Colon (tissue), 2 donors: ENCODE results near the gene ZNF431.
"Not testable (repeated sequence)": the region's sequence is repeated elsewhere in the genome, so short reads cannot be mapped to it uniquely, and the experiment has no call there.

ENCODE experiments used
- FAIRE-seq: peaks from 2 replicates; lab custom pipeline; 2012; peaks lifted over from hg19 to GRCh38; lab: Jason Lieb, UNC
- donor health status: control.
- donor health status: control.

The ZNF431 gene

GRCh38 chr19:21141787-21142464, at the start of gene ZNF431:
ZNF431 (plus strand) TSS chr19:21142040; CDS start chr19:21142184, 144 bp downstream.
- FAIRE-seq = peak; percentile 83

DNA sequence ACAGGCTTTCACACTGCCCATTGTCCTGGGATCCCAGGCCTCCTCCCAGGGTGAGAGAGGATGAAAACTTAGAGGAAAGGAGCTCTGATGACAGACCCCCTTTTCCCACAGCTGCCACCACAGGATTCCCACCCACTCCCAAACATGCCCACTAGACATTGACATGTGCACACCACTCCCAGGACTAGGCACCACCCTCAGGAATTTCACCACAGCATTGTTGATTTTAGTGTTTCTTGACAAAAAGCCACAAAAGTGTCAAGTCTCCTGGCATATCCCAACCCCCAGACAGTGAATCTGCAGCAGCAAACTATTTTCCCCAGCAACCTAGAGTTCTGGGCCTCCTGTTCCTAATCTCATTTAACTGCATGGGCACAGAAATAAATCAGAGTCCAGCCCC, 49.7 kb upstream of the ZNF431 start:
- no peak for FAIRE-seq

- no peak for FAIRE-seq
Observed at GRCh38 chr19:21094347-21095025, 47.4 kb upstream of the ZNF431 start.

DNA sequence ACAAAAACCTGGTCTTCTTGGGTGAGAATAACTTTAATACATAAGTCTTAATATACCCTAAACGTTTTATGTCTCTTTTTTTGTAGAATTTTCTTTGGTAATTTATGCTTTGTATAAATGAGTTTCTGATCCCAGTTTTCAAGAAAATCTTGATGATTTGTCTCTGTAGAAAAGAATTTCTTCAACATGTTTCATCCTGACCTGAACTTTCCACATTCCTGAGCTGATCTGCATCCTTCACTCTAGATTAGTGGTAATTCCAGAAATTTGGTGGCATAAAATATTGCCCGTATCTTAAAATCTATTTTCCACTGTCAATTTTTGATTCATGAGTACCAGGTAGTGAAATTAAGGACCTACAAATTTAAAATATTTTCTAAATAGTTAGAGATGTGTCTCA, 43.5 kb upstream of the ZNF431 start:
- FAIRE-seq = peak; percentile 10

- no peak for FAIRE-seq
Observed at GRCh38 chr19:21101521-21102242, 40.2 kb upstream of the ZNF431 start.

GRCh38 chr19:21109116-21109515, 32.7 kb upstream of the ZNF431 start:
- FAIRE-seq = no peak

- FAIRE-seq = no peak
Observed at GRCh38 chr19:21110183-21110582, 31.7 kb upstream of the ZNF431 start.

DNA sequence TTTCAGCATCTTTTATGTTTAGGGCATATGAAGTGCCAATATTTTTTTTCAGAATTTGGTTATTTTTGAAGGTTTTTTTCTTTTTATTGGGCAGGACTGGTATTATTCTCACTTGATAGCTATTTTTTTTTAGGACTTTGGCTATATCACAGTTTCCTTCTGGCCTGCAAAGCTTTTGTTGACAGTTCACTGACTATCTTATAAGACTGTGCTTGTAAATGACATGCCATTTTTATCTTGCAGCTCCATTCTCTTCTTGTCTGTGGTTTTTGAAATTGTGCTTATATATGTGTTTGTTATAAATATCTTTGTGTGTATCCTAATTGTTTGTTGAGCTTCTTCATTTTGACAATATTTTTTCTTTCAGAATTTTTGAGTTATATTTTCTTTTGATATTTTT, 26.4 kb upstream of the ZNF431 start:
- no peak for FAIRE-seq

GRCh38 chr19:21117041-21117907, 24.6 kb upstream of the ZNF431 start:
- FAIRE-seq = no peak

DNA sequence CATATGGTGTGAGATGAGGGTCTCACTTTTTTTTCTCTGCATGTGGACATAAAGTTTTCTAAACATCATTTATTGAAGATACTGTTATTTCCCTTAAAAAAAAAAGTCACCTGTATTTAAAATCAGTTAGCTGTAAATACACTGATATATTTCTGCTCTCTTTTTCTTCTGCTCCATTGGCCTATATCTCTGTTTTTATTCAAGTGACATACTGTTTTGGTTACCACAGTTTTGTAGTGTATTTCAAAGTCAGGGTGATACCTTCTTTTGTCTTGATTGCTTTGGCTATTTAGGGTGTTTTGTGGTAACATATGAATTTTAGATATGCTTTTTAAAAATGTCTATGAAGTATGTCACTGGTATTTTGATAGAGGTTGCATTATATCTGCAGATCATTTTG, 15.8 kb upstream of the ZNF431 start:
- no peak for FAIRE-seq

DNA sequence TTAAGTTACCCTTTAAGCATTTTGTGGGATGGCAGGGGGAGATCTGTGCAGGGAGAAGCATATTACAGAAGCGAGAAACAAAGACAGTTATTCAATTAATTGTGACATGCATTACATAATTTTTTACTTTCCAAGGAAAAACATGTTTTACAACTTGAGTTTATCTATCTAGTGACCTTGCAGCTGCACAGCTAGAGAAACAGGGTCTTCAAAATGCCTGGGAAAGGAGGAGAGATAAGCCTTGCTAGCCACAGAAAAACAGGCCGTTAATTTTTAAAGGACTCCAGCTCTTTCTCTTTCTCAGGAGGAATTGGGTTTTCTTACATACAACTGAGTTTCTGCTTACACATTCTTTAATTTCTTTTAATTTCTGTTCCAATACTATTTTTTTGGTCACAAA, 14.8 kb upstream of the ZNF431 start:
- FAIRE-seq = no peak

DNA sequence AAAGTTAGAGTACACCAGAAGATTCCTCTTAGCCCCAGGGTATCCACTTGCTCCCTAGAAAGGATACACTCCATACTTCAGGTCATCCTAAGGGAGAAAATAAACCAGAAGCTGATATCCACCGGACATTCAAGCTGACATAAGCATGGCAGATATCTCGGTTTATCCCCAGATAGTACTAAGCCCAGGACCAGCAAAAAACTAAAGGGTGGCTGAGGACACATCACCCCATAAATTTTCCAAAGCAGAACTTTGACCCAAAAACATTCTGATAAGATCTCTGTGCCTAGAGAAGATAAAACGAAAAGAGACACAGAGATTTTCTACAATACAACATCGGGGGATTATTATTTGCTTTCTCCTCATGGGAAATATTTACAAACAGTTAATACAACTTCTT, 13.9 kb upstream of the ZNF431 start:
- FAIRE-seq = no peak

DNA sequence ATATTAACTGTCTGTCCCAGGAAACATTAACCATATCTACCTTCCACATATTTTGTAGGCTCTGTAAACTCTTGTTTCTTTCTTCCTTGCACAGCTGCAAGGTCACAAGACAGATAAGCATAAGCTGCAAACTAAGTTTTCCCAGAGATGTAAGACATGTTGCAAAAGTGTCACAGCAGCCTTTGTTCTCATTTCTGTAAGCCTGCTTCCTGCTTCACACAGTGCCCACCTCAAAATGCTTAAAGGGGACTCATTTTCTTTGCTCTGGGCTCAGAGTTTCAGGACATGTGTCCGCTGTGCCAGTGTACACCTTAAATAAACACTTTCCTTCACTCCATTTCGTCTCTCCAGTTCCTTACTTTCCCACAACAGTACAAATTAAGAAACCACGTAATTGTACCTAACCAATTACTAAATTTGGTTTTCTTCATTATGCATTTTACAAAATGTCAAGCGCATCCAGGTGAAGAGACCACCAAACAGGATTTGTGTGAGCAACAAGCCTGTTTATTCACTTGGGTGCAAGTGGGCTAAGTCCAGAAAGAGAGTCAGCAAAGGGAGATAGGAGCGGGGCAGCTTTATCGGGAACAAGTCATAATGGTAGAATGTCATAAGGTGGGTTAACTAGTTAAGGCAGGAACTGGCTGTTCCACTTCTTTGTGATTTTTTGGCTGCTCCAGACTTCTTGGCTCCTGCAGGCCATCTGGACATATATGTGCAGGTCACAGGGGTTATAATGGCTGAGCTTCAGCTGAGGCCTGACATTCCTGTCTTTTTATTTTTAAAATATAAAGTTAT, 12.7 kb upstream of the ZNF431 start:
- FAIRE-seq = no peak

- FAIRE-seq = no peak
Observed at GRCh38 chr19:21130097-21130775, 11.6 kb upstream of the ZNF431 start.

GRCh38 chr19:21133633-21134032, 8.2 kb upstream of the ZNF431 start:
- FAIRE-seq = no peak

GRCh38 chr19:21134934-21135366, 6.9 kb upstream of the ZNF431 start:
- FAIRE-seq = no peak

DNA sequence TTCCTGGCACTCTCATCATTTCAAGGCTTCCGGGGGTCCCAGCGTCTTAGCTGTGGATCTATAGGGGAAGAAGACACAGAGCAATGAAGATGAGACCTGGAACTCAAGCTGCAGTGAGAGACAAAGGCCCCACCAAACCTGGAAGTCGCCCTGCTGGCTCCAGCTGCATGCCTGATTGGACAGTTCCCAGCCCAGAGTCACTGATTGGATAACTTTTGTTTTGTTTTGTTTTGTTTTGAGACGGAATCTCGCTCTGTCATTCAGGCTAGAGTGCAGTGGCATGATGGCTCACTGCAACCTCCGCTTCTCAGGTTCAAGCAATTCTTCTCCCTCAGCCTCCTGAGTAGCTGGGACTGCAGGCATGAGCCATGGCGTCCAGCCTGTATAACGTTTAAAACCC, 6.4 kb upstream of the ZNF431 start:
- FAIRE-seq = no peak

GRCh38 chr19:21138130-21138529, 3.7 kb upstream of the ZNF431 start:
- no peak for FAIRE-seq

- FAIRE-seq = not testable (repeated sequence)
Observed at GRCh38 chr19:21141006-21141405, 834 bp upstream of the ZNF431 start.

- FAIRE-seq = no peak
Observed at GRCh38 chr19:21143428-21143827, 1.6 kb downstream of the ZNF431 start.

GRCh38 chr19:21143854-21144253, 2.0 kb downstream of the ZNF431 start:
- FAIRE-seq = no peak
